ENCODE measurements around the gene PRMT6.
"Not testable (repeated sequence)": the region's sequence is repeated elsewhere in the genome, so short reads cannot be mapped to it uniquely, and the experiment has no call there.

Gene PRMT6

GRCh38 chr1:107056426-107057196 lies at the start of gene PRMT6:
Gene PRMT6, plus strand, starts transcription at chr1:107056674. Its CDS starts 42 bp downstream, at chr1:107056716.
- DNase-seq (ENCODE audit: low spot score in 2 of 2) (peak; percentile 57 to 87), ATAC-seq (peak; percentile 94)
- peaks cover 24% of the 10 kb centered on the region for H3K36me3 Mint-ChIP-seq
- peak within 1 kb of the TSS; percentile 95 for H3K27ac Mint-ChIP-seq
- H3K9me3 Mint-ChIP-seq, result peaks cover 2% of the 10 kb centered on the region
- peaks cover 19% of the 10 kb centered on the region for H3K4me1 Mint-ChIP-seq
- H3K4me3 Mint-ChIP-seq, result peak within 1 kb of the TSS; percentile 94

- ATAC-seq (no peak), DNase-seq (ENCODE audit: low spot score in 2 of 2) (no peak)
- Mint-ChIP-seq H3K4me1 (no peaks in the 10 kb centered on the region), H3K9me3 (no peaks in the 10 kb centered on the region), H3K36me3 (no peaks in the 10 kb centered on the region), H3K27ac (no peak overlapping the region), H3K4me3 (no peak overlapping the region)
These were observed 47.2 kb upstream of the PRMT6 start for GRCh38 chr1:107009281-107009680.

GRCh38 chr1:107010582-107010981 lies 45.9 kb upstream of the PRMT6 start:
- no peak for ATAC-seq

GRCh38 chr1:107016376-107016978 lies 40.0 kb upstream of the PRMT6 start:
- no peak for ATAC-seq
- H3K4me1 Mint-ChIP-seq, result no peaks in the 10 kb centered on the region

More at GRCh38 chr1:107010582-107010981, 45.9 kb upstream of the PRMT6 start:
- no peaks in the 10 kb centered on the region for H3K9me3 Mint-ChIP-seq
- H3K4me3 Mint-ChIP-seq, result no peak overlapping the region
- no peak overlapping the region for H3K27ac Mint-ChIP-seq
- no peaks in the 10 kb centered on the region for H3K4me1 Mint-ChIP-seq
- DNase-seq (ENCODE audit: low spot score in 2 of 2), result no peak
- H3K36me3 Mint-ChIP-seq, result no peaks in the 10 kb centered on the region

GRCh38 chr1:107018445-107018844 lies 38.0 kb upstream of the PRMT6 start:
- no peak overlapping the region for H3K27ac Mint-ChIP-seq
- H3K4me1 Mint-ChIP-seq, result no peaks in the 10 kb centered on the region
- no peak overlapping the region for H3K4me3 Mint-ChIP-seq
- H3K36me3 Mint-ChIP-seq, result no peaks in the 10 kb centered on the region
- H3K9me3 Mint-ChIP-seq, result no peaks in the 10 kb centered on the region
- DNase-seq (ENCODE audit: low spot score in 2 of 2), result no peak
- ATAC-seq, result no peak

More at GRCh38 chr1:107016376-107016978, 40.0 kb upstream of the PRMT6 start:
- no peaks in the 10 kb centered on the region for H3K9me3 Mint-ChIP-seq
- H3K36me3 Mint-ChIP-seq, result no peaks in the 10 kb centered on the region
- no peak for DNase-seq (ENCODE audit: low spot score in 2 of 2)
- no peak overlapping the region for H3K27ac Mint-ChIP-seq
- no peak overlapping the region for H3K4me3 Mint-ChIP-seq

- DNase-seq (ENCODE audit: low spot score in 2 of 2) (no peak), ATAC-seq (no peak)
- H3K9me3 Mint-ChIP-seq, result no peaks in the 10 kb centered on the region
These were observed 37.3 kb upstream of the PRMT6 start for GRCh38 chr1:107019166-107019565.

GRCh38 chr1:107038874-107039273 lies 17.6 kb upstream of the PRMT6 start:
- DNase-seq (ENCODE audit: low spot score in 2 of 2); ATAC-seq; H3K4me3 Mint-ChIP-seq; H3K4me1 Mint-ChIP-seq; H3K36me3 Mint-ChIP-seq; H3K9me3 Mint-ChIP-seq; H3K27ac Mint-ChIP-seq: not testable (repeated sequence)

More at GRCh38 chr1:107019166-107019565, 37.3 kb upstream of the PRMT6 start:
- no peaks in the 10 kb centered on the region for H3K4me1 Mint-ChIP-seq
- no peaks in the 10 kb centered on the region for H3K36me3 Mint-ChIP-seq
- H3K4me3 Mint-ChIP-seq, result no peak overlapping the region
- H3K27ac Mint-ChIP-seq, result no peak overlapping the region

- H3K36me3 Mint-ChIP-seq; DNase-seq (ENCODE audit: low spot score in 2 of 2); H3K9me3 Mint-ChIP-seq; ATAC-seq; H3K4me1 Mint-ChIP-seq; H3K27ac Mint-ChIP-seq; H3K4me3 Mint-ChIP-seq: not testable (repeated sequence)
These were observed 11.9 kb upstream of the PRMT6 start for GRCh38 chr1:107044310-107045220.

- H3K4me1 Mint-ChIP-seq, result no peaks in the 10 kb centered on the region
- H3K36me3 Mint-ChIP-seq, result no peaks in the 10 kb centered on the region
- ATAC-seq, result no peak
- H3K27ac Mint-ChIP-seq, result no peak overlapping the region
- no peak for DNase-seq (ENCODE audit: low spot score in 2 of 2)
- peaks cover 2% of the 10 kb centered on the region for H3K9me3 Mint-ChIP-seq
- no peak overlapping the region for H3K4me3 Mint-ChIP-seq
These were observed 8.9 kb upstream of the PRMT6 start for GRCh38 chr1:107047602-107048001.

GRCh38 chr1:107048241-107048640 lies 8.2 kb upstream of the PRMT6 start:
- ATAC-seq (no peak), DNase-seq (ENCODE audit: low spot score in 2 of 2) (no peak)
- Mint-ChIP-seq H3K27ac (no peak overlapping the region), H3K4me1 (no peaks in the 10 kb centered on the region), H3K36me3 (no peaks in the 10 kb centered on the region), H3K4me3 (no peak overlapping the region), H3K9me3 (peaks cover 2% of the 10 kb centered on the region)

GRCh38 chr1:107051266-107051665 lies 5.2 kb upstream of the PRMT6 start:
- Mint-ChIP-seq H3K4me3 (no peak overlapping the region), H3K9me3 (peaks cover 4% of the 10 kb centered on the region), H3K36me3 (no peaks in the 10 kb centered on the region), H3K27ac (no peak overlapping the region), H3K4me1 (peaks cover 4% of the 10 kb centered on the region)
- ATAC-seq, result no peak
- DNase-seq (ENCODE audit: low spot score in 2 of 2), result no peak

GRCh38 chr1:107055919-107056425 lies 502 bp upstream of the PRMT6 start:
- not testable (repeated sequence) for ATAC-seq; DNase-seq (ENCODE audit: low spot score in 2 of 2); H3K9me3 Mint-ChIP-seq
- Mint-ChIP-seq H3K4me3 (peak overlapping the region; percentile 94), H3K4me1 (peaks cover 19% of the 10 kb centered on the region), H3K36me3 (peaks cover 21% of the 10 kb centered on the region), H3K27ac (peak overlapping the region; percentile 95)

GRCh38 chr1:107057197-107058133 lies 991 bp downstream of the PRMT6 start:
- ATAC-seq (peak; percentile 72), DNase-seq (ENCODE audit: low spot score in 2 of 2) (peak; percentile 34 to 69)
- Mint-ChIP-seq H3K27ac (peak overlapping the region; percentile 95), H3K9me3 (peaks cover 2% of the 10 kb centered on the region), H3K4me1 (peaks cover 19% of the 10 kb centered on the region), H3K36me3 (peaks cover 24% of the 10 kb centered on the region), H3K4me3 (peak overlapping the region; percentile 94)

All from stimulated activated effector memory CD8-positive, alpha-beta T cell treated with anti-CD3 and anti-CD28 coated beads, Interleukin-12 subunit alpha, Interleukin-12 subunit beta, amount 100 ng/mL, for 72 hours (primary cell).